Pancreas (tissue), 10 donors: ENCODE measurements around the gene ZBTB11. TPM values are rescaled to one million over a fixed set of nuclear protein-coding genes. Genes with fewer than 3 reads are reported as not detected.

ENCODE experiments used
- ATAC-seq, 4 donors: fragments of 200-7000 bp; cut with Tn5 transposase; one replicate each; pipeline versions ENCODE4 v1.8.0 to v1.9.1; 2020; ENCODE audit warnings: mild to moderate bottlenecking in 4 of 4, moderate library complexity in 4 of 4
- DNase-seq, 6 donors: peaks; one replicate each; pipeline ENCODE4 v3.0.0-alpha.2; 2020
- FAIRE-seq: peaks from 2 replicates; lab custom pipeline; 2012; peaks lifted over from hg19 to GRCh38; lab: Jason Lieb, UNC
- H3K27ac ChIP-seq, 4 donors: fragments of 200-600 bp; sonication (generic); 1 replicate in 3 of 4; 2 replicates in 1 of 4; pipeline versions ENCODE4 v1.5.0 to v1.8.0; 2020
- H3K27me3 ChIP-seq, 4 donors: fragments of 200-600 bp; one replicate each; pipeline ENCODE4 v1.8.0; 2021
- H3K36me3 ChIP-seq, 3 donors: fragments of 200-600 bp; sonication (generic) in 1 of 3; one replicate each; pipeline versions ENCODE4 v1.5.0 to v1.8.0; 2020 to 2021
- H3K4me1 ChIP-seq, 3 donors: fragments of 200-600 bp; one replicate each; pipeline ENCODE4 v1.8.0; 2021
- H3K4me3 ChIP-seq, 4 donors: fragments of 200-600 bp; sonication (generic) in 2 of 4; one replicate each; pipeline versions ENCODE4 v1.5.0 to v1.8.0; 2020 to 2021
- H3K9me3 ChIP-seq, 4 donors: fragments of 200-600 bp; one replicate each; pipeline ENCODE4 v1.8.0; 2021
- CTCF ChIP-seq, 4 donors: fragments of 200-600 bp; sonication (generic) in 3 of 4; IDR thresholded peaks; one replicate each; pipeline versions ENCODE4 v1.5.0 to v1.8.0; 2021; ENCODE audit warnings: antibody characterized with exemption in 4 of 4
- WGBS, 2 donors: extraction: QIAGEN DNeasy Blood & Tissue Kit; methylation state at CpG; one replicate each; pipeline ENCODE4 v1.1.7; 2013; 5-methylcytosine and 5-hydroxymethylcytosine counted together
- intact Hi-C, 3 donors: fragments of 100-400 bp; cut with DNase I; formaldehyde crosslinking; loops; one replicate each; pipeline versions ENCODE4 v1.11.1 to v1.14.2; 2022
- polyA plus RNA-seq, 2 donors: library from polyadenylated mRNA; stranded (reverse); fragments of 200-250 nt; gene quantifications; one replicate each; pipeline ENCODE4 v1.2.3, GENCODE V29; 2013
- total RNA-seq, 6 donors: library from RNA; stranded (reverse); fragmentation: NEBNext Ultra II Directional in 4 of 6; extraction: Animal tissue kit (Norgen Biotek cat#: 25700) in 4 of 6; gene quantifications; one replicate each; pipeline versions ENCODE4 v1.2.1 to v1.2.4, GENCODE V29; 2021 to 2023
- donor health status: healthy with polysubstance abuse.
- donor health status: DM: no; HTN: no; CAD: no; lungs with moderate emphysema.
- donor health status: DM: no; HTN: no; CAD: no.
- donor health status: control.
- donor health status: control.
- donor health status: Bipolar disorder and iron deficiency.
- donor health status: DM: yes; HTN: yes; CAD: no.
- donor health status: DM: no; HTN: no; CAD: no.
- donor health status: DM: no; HTN: no; CAD: no.
- donor health status: DM: yes; HTN: yes; CAD: no.

Gene ZBTB11
- total and polyA plus RNA-seq, 8 donors = 4.5 to 11.0 (median 7.3) TPM

GRCh38 chr3:101677436-101678286 lies 729 bp upstream of the ZBTB11 start:
- peak overlapping the region in 2 of 4 donors; percentile 70 to 98 for H3K4me3 ChIP-seq
- FAIRE-seq (no peak), ATAC-seq (no peak), DNase-seq (peak in 4 of 6 donors; percentile 41 to 74 (median 53))
- no peaks in the 10 kb centered on the region for H3K9me3 ChIP-seq
- 32 to 37% methylated on average over 29 of the region's 29 CpGs for WGBS, 2 donors
- H3K4me1 ChIP-seq = peaks cover 7 to 25% (median 12%) of the 10 kb centered on the region in 3 donors
- intact Hi-C loops = no loop called here
- TF ChIP-seq CTCF (IDR thresholded peaks at IDR 0.05) = no peak
- H3K27me3 ChIP-seq = no peaks in the 10 kb centered on the region
- H3K27ac ChIP-seq = peak overlapping the region in 3 of 4 donors; percentile 5 to 95 (median 44)
- H3K36me3 ChIP-seq = peaks cover 0 to 26% (median 19%) of the 10 kb centered on the region in 3 donors

- no peak for TF ChIP-seq CTCF (IDR thresholded peaks at IDR 0.05)
- DNase-seq = peak; percentile 94 to 96 (median 95)
- intact Hi-C loops = no loop called here
- Histone ChIP-seq H3K27me3 (no peaks in the 10 kb centered on the region), H3K36me3 (peaks cover 0 to 13% (median 6%) of the 10 kb centered on the region in 3 donors), H3K4me1 (peaks cover 7 to 27% (median 12%) of the 10 kb centered on the region in 3 donors), H3K9me3 (no peaks in the 10 kb centered on the region), H3K27ac (peak overlapping the region; percentile 88 to 97 (median 96)), H3K4me3 (peak overlapping the region; percentile 70 to 98 (median 94))
- ATAC-seq = peak; percentile 87 to 93 (median 88)
- FAIRE-seq = no peak
- 0 to 1% methylated on average over 53 to 57 of the region's 57 CpGs for WGBS, 2 donors
Observed at GRCh38 chr3:101676216-101676764, 642 bp downstream of the ZBTB11 start.

- 2 to 4% methylated on average over 27 of the region's 27 CpGs for WGBS, 2 donors
- Histone ChIP-seq H3K4me1 (peaks cover 7 to 27% (median 12%) of the 10 kb centered on the region in 3 donors), H3K9me3 (no peaks in the 10 kb centered on the region), H3K27ac (peak overlapping the region; percentile 88 to 97 (median 96)), H3K4me3 (peak overlapping the region; percentile 70 to 98 (median 94)), H3K36me3 (peaks cover 0 to 7% (median under 1%) of the 10 kb centered on the region in 3 donors), H3K27me3 (no peaks in the 10 kb centered on the region)
- intact Hi-C loops = no loop called here
- FAIRE-seq (no peak), DNase-seq (peak in 1 of 6 donors; percentile 58), ATAC-seq (no peak)
- TF ChIP-seq CTCF (IDR thresholded peaks at IDR 0.05) = no peak
Observed at GRCh38 chr3:101675709-101676215, 1.2 kb downstream of the ZBTB11 start.

GRCh38 chr3:101674518-101674917 lies 2.4 kb downstream of the ZBTB11 start:
- Histone ChIP-seq H3K36me3 (peaks cover 0 to 3% (median 0%) of the 10 kb centered on the region in 3 donors), H3K27me3 (no peaks in the 10 kb centered on the region), H3K9me3 (no peaks in the 10 kb centered on the region), H3K4me1 (peaks cover 7 to 27% (median 12%) of the 10 kb centered on the region in 3 donors), H3K27ac (no peak overlapping the region), H3K4me3 (no peak overlapping the region)
- intact Hi-C loops = no loop called here
- no peak for ATAC-seq
- WGBS, 2 donors = 89 to 91% methylated on average over 9 of the region's 9 CpGs
- no peak for DNase-seq
- no peak for TF ChIP-seq CTCF (IDR thresholded peaks at IDR 0.05)
- FAIRE-seq = no peak
